Measurements from ENCODE around the gene NT5C2.
"Not testable (repeated sequence)": the region's sequence is repeated elsewhere in the genome, so short reads cannot be mapped to it uniquely, and the experiment has no call there.

NT5C2 gene

DNA sequence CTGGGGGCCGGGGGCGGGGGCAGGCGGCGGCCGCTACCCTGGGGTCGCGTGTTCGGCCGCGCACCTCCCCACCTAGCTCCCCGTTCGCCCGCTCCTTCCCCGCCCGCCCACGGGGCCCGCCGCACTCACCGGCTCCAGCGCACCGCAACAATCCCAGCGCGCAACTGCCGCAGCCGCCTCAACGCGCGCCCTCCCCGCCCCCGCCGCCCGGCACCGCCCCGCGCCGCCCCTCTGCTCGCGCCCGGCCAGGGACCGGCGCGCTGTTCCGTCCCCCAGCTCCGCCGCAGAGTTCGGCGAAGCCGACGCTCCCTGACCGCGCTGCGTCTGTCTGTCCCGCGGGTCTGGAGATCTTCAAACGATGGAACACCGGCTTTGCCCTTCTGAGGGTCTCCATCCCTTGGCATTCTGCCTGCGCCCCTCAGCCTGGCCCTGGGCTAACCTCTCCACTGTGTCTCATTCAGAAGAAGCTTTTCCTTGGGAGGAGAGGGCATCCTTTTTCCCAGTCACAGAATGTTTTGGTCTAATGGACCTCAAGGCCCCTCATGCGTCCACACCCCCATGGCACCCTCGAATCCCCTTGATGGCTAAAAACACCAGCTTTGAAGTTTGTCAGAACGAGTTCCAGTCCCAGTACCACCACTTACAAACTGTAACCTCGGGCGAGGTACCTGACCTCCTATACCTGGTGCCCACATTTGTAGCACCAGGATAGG, at the start of gene NT5C2:
TSS of gene NT5C2 (minus strand) at position 166 of the 713 bp plus-strand sequence. CDS start 18,314 bp downstream, outside the sequence.
- DNase-seq = peak; percentile 92

DNA sequence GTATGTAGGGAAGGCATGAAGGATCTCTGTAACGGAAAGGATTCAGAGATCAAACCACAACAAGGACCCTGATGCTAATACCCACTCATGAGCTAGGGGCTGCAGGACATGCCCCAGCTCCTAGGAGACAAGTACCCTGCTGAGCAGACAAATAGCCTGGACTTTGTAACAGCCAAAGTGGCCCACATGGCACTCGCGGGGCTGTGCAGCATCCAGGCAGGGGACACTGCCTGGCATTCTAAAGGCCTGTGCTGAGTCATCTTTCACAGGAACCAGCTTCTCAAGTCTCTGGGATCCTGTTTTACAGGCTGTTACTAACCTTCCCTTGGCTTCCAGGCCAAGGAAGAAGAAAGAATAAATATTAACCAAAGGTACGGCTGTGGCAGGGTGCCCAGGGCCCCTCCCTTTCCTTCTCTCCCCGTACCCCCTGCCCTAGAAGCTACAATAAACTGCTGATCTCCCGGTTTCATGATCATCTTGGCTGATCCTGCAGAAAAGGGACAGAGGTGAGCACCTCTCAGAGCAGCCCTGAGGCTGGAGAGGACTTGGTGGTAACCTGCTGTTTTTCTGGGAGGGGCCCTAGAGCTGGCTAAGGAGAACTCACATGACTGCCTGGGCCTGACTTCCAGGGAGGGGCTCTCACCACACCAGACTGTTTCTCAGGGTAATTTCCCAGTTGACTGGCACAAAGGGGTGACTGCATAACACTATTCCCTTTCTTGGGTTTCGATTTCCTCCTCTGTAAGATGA, 48.4 kb upstream of the NT5C2 start:
- DNase-seq = no peak

DNA sequence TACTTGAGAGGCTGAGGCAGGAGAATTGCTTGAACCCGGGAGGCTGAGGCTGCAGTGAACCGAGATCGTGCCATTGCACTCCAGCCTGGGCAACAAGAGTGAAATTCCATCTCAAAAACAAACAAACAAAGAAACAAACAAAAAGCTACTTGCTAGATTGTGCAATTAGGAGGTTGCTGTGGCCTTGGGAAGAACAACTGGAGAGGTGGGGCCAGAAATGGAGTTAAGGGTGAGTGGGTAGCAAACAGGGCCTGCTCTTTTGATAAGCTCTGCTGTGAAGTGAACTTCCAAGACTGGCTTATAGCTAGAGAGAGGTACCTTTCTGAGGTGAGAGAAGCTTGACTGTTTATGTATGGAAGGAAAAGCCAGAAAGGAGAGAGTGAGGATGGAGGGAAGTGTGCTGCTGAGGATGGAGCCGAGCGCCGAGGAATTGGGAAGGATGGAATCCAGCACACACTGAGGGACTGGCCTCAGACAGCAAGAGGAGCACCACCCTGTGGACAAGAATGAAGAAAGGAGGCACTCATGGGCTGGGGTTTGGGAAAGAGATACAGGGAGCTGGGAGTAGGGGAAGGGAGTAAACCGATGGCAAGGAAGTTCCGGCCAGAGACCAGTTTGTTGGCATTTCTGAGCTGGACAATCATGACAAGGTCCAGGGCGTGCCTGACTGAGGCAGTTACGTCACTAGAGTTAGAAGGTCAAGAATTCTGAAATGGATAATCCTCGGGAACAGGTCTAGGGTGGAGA, 45.6 kb upstream of the NT5C2 start:
- no peak for DNase-seq

- no peak for DNase-seq
Measured at GRCh38 chr10:103235775-103236174, 42.7 kb upstream of the NT5C2 start.

DNA sequence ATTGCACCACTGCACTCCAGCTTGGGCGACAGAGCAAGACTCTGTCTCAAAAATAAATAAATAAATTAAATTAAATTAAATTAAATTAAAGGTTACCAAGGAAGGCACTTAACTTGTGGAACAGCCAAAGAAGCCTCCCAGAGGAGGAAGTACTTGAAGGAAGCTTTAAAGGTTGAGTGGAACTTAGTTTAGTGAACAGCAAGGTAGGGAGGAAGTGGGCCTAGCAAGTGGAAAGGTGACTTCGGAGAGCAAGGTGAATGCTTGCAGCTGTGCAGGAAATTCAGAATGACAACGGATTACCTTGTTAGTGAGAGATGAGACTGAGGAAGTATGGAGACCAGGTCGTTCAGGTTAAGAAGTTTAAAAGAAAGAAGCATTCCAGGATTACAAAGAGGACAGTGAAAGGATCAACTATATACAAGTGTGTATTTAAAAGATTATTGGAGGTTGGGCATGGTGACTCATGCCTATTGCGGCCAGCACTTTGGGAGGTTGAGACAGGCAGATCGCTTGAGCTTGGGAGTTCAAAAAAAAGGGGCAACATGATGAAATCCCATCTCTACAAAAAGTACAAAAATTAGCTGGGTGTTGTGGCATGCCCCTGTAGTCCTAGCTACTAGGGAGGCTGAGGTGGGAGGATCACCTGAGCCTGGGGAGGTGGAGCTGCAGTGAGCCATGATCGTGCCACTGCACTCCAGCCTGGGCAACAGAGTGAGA, 39.9 kb upstream of the NT5C2 start:
- DNase-seq = no peak

DNA sequence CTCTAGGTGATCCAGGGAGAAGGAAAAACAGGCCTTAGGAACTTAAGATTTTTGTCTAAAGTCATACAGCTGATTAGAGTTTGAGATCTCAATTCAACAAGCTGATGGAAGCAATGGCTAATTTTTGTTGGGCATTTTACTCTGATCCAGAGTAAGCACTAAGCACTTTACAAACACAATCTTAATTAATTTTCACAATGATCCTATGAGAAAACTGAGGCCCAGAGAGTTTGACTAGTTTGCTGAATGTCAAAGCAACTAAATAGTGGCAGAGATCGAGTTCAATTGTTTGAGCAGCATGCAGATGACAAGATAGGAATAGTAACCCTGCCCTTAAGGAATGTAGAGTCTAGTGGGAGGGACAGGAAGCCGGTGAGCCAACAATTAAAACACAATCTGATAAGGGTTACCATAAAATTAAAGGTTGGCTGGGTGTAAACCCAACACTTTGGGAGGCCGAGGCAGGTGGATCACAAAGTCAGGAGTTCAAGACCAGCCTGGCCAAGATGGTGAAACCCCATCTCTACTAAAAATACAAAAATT, 39.1 kb upstream of the NT5C2 start:
- no peak for DNase-seq

DNA sequence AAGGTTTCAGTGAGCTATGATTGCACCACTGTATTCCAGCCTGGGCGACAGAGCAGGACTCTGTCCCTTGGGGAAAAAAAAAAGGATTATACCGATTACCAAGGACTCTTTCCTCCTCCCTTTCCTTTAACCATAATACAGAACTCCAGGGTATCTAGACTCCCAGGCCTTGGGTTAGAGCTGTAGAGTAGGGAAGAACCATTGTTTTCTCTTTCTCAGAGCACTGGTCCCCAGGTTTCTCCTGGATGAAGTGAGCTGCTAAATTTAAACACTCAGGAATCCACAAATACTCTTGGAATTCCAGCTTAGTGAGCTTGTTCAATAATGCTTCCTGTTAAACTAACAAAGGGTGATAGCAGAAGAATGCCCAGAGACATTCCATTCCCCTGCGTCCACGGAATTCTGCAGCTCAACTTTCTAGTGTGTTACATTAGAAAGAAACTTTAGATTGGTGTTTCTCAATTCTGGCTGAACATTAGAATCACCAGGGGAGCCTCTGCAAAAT, 38.0 kb upstream of the NT5C2 start:
- no peak for DNase-seq

DNA sequence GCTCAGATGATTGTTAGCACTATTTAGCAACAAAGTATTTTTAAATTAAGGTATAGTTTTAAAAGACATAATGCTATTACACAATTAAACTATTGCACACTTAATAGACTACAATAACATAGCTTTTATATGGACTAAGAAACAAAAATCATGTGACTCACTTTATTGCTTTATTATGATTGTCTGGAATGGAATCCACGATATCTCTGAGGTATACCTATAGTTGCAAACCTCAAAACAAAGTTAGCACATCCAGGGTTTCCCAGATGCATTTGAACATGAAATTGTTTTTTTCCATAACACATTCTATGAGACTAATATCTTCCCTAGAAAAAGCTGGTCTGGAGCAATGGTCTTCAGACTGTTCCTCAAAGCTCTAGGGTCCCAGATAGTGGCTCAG, 34.3 kb upstream of the NT5C2 start:
- DNase-seq = no peak

DNA sequence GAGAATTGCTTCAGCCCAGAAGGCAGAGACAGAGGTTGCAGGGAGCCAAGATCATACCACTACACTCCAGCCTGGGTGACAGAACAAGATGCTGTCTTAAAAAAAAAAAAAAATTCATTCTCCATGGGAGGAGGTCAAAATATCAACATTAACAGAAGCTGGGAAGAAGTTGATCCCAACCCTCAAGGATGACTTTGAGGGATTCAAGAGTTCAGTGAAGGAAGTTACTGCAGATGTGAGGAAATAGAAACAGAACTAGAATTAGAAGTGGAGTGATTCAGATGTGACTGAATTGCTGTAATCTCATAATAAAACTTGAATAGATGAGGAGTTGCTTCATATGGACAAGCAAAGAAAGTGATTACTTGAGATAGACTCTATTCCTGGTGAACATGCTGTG, 32.9 kb upstream of the NT5C2 start:
- DNase-seq = no peak

DNA sequence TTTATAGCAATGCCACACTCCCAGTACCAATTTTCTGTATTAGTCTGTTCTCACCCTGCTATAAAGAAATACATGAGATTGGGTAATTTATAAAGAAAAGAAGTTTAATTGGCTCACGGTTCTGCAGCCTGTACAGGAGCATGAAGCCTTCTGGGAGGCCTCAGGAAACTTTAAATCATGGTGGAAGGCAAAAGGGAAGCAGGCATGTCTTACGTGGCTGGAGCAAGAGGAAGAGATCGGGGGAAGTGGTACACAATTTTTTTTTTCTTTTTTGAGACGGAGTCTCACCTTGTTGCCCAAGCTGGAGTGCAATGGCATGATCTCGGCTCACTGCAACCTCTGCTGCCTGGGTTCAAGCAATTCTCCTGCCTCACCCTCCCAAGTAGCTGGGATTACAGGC, 31.6 kb upstream of the NT5C2 start:
- not testable (repeated sequence) for DNase-seq

DNA sequence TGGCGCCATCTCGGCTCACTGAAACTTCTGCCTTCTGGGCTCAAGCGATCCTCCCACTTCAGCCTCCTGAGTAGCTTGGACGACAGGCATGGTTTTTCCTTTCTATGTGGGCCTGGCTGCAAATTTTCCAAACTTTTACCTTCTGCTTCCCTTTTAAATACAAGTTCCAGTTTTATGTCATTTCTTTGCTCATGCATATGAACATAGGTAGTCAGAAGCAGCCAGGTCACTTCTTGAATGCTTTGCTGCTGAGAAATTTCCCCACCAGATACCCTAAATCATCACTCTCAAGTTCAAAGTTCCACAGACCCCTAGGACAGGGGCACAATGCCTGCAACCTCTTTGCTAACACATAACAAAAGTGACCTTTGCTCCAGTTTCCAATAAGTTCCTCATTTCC, 31.1 kb upstream of the NT5C2 start:
- no peak for DNase-seq

DNA sequence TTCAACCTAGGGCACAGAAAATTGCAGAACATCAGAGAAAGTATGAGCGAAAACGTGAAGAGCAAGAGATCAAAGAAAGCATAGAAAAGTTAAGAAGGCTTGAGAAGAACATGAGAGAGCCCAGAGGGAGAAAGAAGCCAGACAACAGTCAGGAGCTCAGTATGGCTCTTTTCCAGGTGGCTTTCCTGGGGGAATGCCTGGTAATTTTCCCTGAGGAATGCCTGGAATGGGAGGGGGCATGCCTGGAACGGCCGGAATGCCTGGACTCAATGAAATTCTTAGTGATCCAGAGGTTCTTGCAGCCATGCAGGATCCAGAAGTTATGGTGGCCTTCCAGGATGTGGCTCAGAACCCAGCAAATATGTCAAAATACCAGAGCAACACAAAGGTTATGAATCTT, 23.3 kb upstream of the NT5C2 start:
- not testable (repeated sequence) for DNase-seq

- DNase-seq = no peak
Measured at GRCh38 chr10:103215601-103216000, 22.5 kb upstream of the NT5C2 start.

GRCh38 chr10:103210262-103210661, 17.2 kb upstream of the NT5C2 start:
- not testable (repeated sequence) for DNase-seq

DNA sequence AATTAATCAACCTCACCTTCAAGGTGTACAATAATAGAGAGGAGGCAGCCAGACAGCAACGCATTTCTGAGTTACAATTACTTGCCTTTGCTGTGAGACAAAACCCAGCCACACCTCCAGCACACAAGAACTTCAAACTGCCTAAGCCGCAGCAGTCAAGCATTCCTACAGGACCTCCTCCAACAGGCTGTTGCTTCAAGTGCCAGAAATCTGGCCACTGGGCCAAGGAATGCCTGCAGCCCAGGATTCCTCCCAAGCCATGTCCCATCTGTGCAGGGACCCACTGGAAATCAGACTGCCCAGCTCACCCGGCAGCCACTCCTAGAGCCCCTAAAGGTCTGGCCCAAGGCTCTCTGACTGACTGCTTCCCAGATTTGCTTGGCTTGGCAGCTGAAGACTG, 14.6 kb upstream of the NT5C2 start:
- DNase-seq = not testable (repeated sequence)

- DNase-seq = no peak
Measured at GRCh38 chr10:103207141-103207540, 14.1 kb upstream of the NT5C2 start.

- DNase-seq = not testable (repeated sequence)
Measured at GRCh38 chr10:103206715-103207114, 13.6 kb upstream of the NT5C2 start.

DNA sequence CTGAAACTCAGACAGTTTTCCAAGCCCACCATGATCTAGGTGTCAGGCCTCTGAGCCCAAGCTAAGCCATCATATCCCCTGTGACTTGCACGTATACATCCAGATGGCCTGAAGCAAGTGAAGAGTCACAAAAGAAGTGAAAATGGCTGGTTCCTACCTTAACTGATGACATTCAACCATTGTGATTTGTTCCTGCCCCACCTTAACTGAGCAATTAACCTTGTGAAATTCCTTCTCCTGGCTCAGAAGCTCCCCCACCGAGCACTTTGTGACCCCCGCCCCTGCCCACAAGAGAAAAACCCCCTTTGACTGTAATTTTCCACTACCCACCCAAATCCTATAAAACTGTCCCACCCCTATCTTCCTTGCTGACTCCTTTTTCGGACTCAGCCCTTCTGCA, 12.3 kb upstream of the NT5C2 start:
- DNase-seq = not testable (repeated sequence)

DNA sequence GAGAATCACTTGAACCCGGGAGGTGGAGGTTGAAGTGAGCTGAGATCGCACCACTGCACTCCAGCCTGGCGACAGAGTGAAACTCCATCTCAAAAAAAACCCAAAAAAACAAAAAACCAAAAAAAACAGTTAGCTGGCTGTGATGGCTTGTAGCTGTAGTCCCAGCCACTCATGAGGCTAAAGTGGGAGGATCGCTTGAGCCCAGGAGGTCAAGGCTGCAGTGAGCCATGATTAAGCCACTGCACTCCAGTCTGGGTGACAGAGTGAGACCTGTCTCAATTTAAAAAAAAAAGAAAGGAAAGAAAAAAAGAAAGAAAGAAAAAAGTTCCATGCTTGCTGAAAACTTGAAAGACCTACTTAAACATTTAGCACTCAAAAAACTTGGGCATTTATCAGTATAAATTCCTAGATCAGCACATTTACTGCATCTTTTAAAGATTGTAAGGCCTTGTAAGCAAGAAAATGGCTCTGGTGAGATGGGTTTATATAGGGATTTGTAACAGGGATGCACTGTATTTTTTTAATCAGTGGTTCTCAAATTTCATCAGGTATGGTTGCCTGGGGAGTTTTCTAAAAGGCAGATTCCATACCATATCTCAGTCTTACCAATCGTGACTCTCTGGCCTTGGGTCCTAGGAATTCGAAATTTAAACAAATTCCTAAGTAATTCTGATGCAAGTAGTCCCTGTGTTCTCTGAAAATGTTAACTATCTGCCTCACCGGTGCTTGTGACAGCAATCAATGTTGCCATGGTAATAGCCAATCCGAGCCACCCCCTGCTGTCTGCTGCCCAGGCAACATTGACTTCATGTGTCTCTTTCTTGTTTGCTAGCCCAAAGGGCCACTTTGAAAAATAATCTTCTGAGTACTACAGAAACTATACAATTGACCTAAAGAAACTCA, 11.5 kb upstream of the NT5C2 start:
- no peak for DNase-seq

GRCh38 chr10:103203466-103203865, 10.4 kb upstream of the NT5C2 start:
- DNase-seq = no peak

DNA sequence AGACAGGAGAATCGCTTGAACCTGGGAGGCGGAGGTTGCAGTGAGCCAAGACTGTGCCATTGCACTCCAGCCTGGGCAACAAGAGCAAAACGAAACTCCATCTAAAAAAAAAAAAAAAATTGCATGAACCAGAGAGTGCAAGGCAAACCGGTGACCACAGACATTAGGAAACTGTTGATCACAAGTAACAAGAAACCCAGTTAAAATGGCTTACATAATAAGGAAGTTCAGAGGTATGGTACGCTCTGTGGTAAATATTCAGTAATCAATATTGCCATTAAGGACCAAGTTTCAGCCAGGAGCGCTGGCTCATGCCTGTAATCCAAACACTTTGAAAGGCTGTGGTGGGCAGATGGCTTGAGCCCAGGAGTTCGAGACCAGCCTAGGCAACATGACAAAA, 9.2 kb upstream of the NT5C2 start:
- no peak for DNase-seq

All from activated CD8-positive, alpha-beta memory T cell treated with anti-CD3 and anti-CD28 coated beads for 24 hours (primary cell).